Esophagus (tissue), 2 donors: ENCODE results near the gene ZBTB18. TPM values are rescaled to one million over a fixed set of nuclear protein-coding genes. Genes with fewer than 3 reads are reported as not detected.

Experiments
- H3K27ac ChIP-seq, 2 donors: one replicate each; pipeline ENCODE4 v1.5.1; 2013; ENCODE audit warnings: low read depth in 2 of 2, mild to moderate bottlenecking in 2 of 2, inconsistent platforms in 1 of 2, low read length in 1 of 2, moderate library complexity in 1 of 2
- H3K27me3 ChIP-seq, 2 donors: one replicate each; pipeline ENCODE4 v1.6.1; 2013; ENCODE audit warnings: low read length in 2 of 2, control low read depth in 1 of 2, mild to moderate bottlenecking in 1 of 2; ENCODE audit not compliant: insufficient read depth in 2 of 2, control insufficient read depth in 1 of 2
- H3K36me3 ChIP-seq, 2 donors: one replicate each; pipeline ENCODE4 v1.6.1; 2013; ENCODE audit warnings: low read length in 1 of 2; ENCODE audit not compliant: control insufficient read depth in 2 of 2, insufficient read depth in 2 of 2
- H3K4me1 ChIP-seq, 2 donors: one replicate each; pipeline ENCODE4 v1.6.1; 2013; ENCODE audit warnings: low read length in 1 of 2; ENCODE audit not compliant: control insufficient read depth in 2 of 2, insufficient read depth in 2 of 2
- H3K4me3 ChIP-seq, 2 donors: one replicate each; pipeline ENCODE4 v1.5.1; 2013; ENCODE audit warnings: low read length in 2 of 2, mild to moderate bottlenecking in 2 of 2, low read depth in 1 of 2, moderate library complexity in 1 of 2
- H3K9me3 ChIP-seq, 2 donors: one replicate each; pipeline ENCODE4 v1.6.1; 2013; ENCODE audit warnings: mild to moderate bottlenecking in 2 of 2, low read depth in 1 of 2, low read length in 1 of 2, moderate library complexity in 1 of 2; ENCODE audit not compliant: control insufficient read depth in 2 of 2, insufficient read depth in 1 of 2
- WGBS, 2 donors: extraction: QIAGEN DNeasy Blood & Tissue Kit; methylation state at CpG; one replicate each; pipeline ENCODE4 v1.1.7; 2013; 5-methylcytosine and 5-hydroxymethylcytosine counted together
- polyA plus RNA-seq, 2 donors: library from polyadenylated mRNA; stranded (reverse); fragments of 200-250 nt; gene quantifications; one replicate each; pipeline ENCODE4 v1.2.3, GENCODE V29; 2013
- donor health status: healthy with polysubstance abuse.
- donor health status: Bipolar disorder and iron deficiency.

Gene ZBTB18
- polyA plus RNA-seq, 2 donors = 3.0 to 3.5 TPM

- Histone ChIP-seq H3K9me3 (no peaks in the 10 kb centered on the region), H3K27ac (peak overlapping the region; percentile 87 to 96), H3K27me3 (no peaks in the 10 kb centered on the region), H3K4me3 (peak overlapping the region; percentile 61 to 97), H3K36me3 (no peaks in the 10 kb centered on the region), H3K4me1 (no peaks in the 10 kb centered on the region)
- WGBS, 2 donors = 0 to 1% methylated on average over 18 to 82 of the region's 109 CpGs
These were observed 2.6 kb upstream of the ZBTB18 start for GRCh38 chr1:244048256-244049161.

- no peaks in the 10 kb centered on the region for H3K4me1 ChIP-seq
- no peaks in the 10 kb centered on the region for H3K9me3 ChIP-seq
- peaks cover 0 to 7% of the 10 kb centered on the region in 2 donors for H3K36me3 ChIP-seq
- H3K4me3 ChIP-seq = peak overlapping the region; percentile 61 to 97
- 1% methylated on average over 43 to 76 of the region's 76 CpGs for WGBS, 2 donors
- H3K27me3 ChIP-seq = no peaks in the 10 kb centered on the region
- H3K27ac ChIP-seq = peak overlapping the region; percentile 61 to 87
These were observed 1.7 kb upstream of the ZBTB18 start for GRCh38 chr1:244049162-244050013.

GRCh38 chr1:244050014-244050834 is 859 bp upstream of the ZBTB18 start:
- 7 to 10% methylated on average over 21 of the region's 21 CpGs for WGBS, 2 donors
- H3K27ac ChIP-seq = peak overlapping the region; percentile 57 to 87
- H3K9me3 ChIP-seq = no peaks in the 10 kb centered on the region
- peak overlapping the region; percentile 61 to 97 for H3K4me3 ChIP-seq
- H3K27me3 ChIP-seq = no peaks in the 10 kb centered on the region
- H3K36me3 ChIP-seq = peaks cover 3 to 14% of the 10 kb centered on the region in 2 donors
- no peaks in the 10 kb centered on the region for H3K4me1 ChIP-seq

- no peaks in the 10 kb centered on the region for H3K9me3 ChIP-seq
- no peaks in the 10 kb centered on the region for H3K27me3 ChIP-seq
- no peak overlapping the region for H3K4me3 ChIP-seq
- H3K36me3 ChIP-seq = peaks cover 3 to 14% of the 10 kb centered on the region in 2 donors
- no peaks in the 10 kb centered on the region for H3K4me1 ChIP-seq
- H3K27ac ChIP-seq = no peak overlapping the region
- 51 to 61% methylated on average over 5 of the region's 5 CpGs for WGBS, 2 donors
These were observed 1.1 kb downstream of the ZBTB18 start for GRCh38 chr1:244052016-244052727.

GRCh38 chr1:244052728-244053312 is 1.7 kb downstream of the ZBTB18 start:
- Histone ChIP-seq H3K9me3 (no peaks in the 10 kb centered on the region), H3K27ac (no peak overlapping the region), H3K4me3 (no peak overlapping the region), H3K36me3 (peaks cover 3 to 14% of the 10 kb centered on the region in 2 donors), H3K27me3 (no peaks in the 10 kb centered on the region), H3K4me1 (no peaks in the 10 kb centered on the region)
- WGBS, 2 donors = 66 to 75% methylated on average over 6 of the region's 6 CpGs

- Histone ChIP-seq H3K4me1 (no peaks in the 10 kb centered on the region), H3K36me3 (peaks cover 3 to 14% of the 10 kb centered on the region in 2 donors), H3K27ac (no peak overlapping the region), H3K4me3 (no peak overlapping the region), H3K9me3 (no peaks in the 10 kb centered on the region), H3K27me3 (no peaks in the 10 kb centered on the region)
- 84 to 91% methylated on average over 11 of the region's 11 CpGs for WGBS, 2 donors
These were observed 2.7 kb downstream of the ZBTB18 start for GRCh38 chr1:244053831-244054230.

- Histone ChIP-seq H3K4me1 (no peaks in the 10 kb centered on the region), H3K36me3 (peaks cover 3 to 14% of the 10 kb centered on the region in 2 donors), H3K27me3 (no peaks in the 10 kb centered on the region), H3K27ac (no peak overlapping the region), H3K9me3 (no peaks in the 10 kb centered on the region), H3K4me3 (no peak overlapping the region)
- WGBS, 2 donors = 90 to 94% methylated on average over 17 of the region's 17 CpGs
These were observed 3.3 kb downstream of the ZBTB18 start for GRCh38 chr1:244054247-244054923.

- 95 to 96% methylated on average over 27 of the region's 27 CpGs for WGBS, 2 donors
- Histone ChIP-seq H3K4me3 (no peak overlapping the region), H3K9me3 (no peaks in the 10 kb centered on the region), H3K4me1 (no peaks in the 10 kb centered on the region), H3K36me3 (peaks cover 3 to 14% of the 10 kb centered on the region in 2 donors), H3K27ac (no peak overlapping the region), H3K27me3 (no peaks in the 10 kb centered on the region)
These were observed 3.8 kb downstream of the ZBTB18 start for GRCh38 chr1:244054924-244055263.
